NOMO-1 (cell line): ENCODE data around the gene PPWD1.
"Not testable (repeated sequence)": the region's sequence is repeated elsewhere in the genome, so short reads cannot be mapped to it uniquely, and the experiment has no call there.

Experiments used
- DNase-seq, 2 experiments: peaks; one replicate each; lab custom pipeline; 2025; ENCODE audit not compliant: unreplicated experiment in 2 of 2; lab: John Stamatoyannopoulos, UW

Gene PPWD1

GRCh38 chr5:65562731-65563701 is at the start of gene PPWD1, which contains the start of gene CENPK:
Gene PPWD1 (plus strand): TSS chr5:65563296. CDS start chr5:65563311, 15 bp downstream.
Gene CENPK (minus strand): TSS chr5:65563168. CDS start chr5:65554907, 8,261 bp downstream.
- peak; percentile 95 to 98 for DNase-seq

- no peak for DNase-seq
Observed at GRCh38 chr5:65525726-65526125, 37.4 kb upstream of the PPWD1 start.

GRCh38 chr5:65530904-65531303 is 32.2 kb upstream of the PPWD1 start:
- no peak for DNase-seq

- DNase-seq = no peak
Observed at GRCh38 chr5:65535529-65535987, 27.5 kb upstream of the PPWD1 start.

GRCh38 chr5:65539827-65540226 is 23.3 kb upstream of the PPWD1 start:
- DNase-seq = no peak

GRCh38 chr5:65544473-65544872 is 18.6 kb upstream of the PPWD1 start:
- DNase-seq = no peak

GRCh38 chr5:65546141-65546540 is 17.0 kb upstream of the PPWD1 start:
- DNase-seq = no peak

- no peak for DNase-seq
Observed at GRCh38 chr5:65548281-65548680, 14.8 kb upstream of the PPWD1 start.

GRCh38 chr5:65553941-65554340 is 9.2 kb upstream of the PPWD1 start:
- no peak for DNase-seq

GRCh38 chr5:65555287-65555686 is 7.8 kb upstream of the PPWD1 start:
- no peak for DNase-seq

- no peak for DNase-seq
Observed at GRCh38 chr5:65556181-65556580, 6.9 kb upstream of the PPWD1 start.

- DNase-seq = no peak
Observed at GRCh38 chr5:65556718-65557117, 6.4 kb upstream of the PPWD1 start.

- no peak for DNase-seq
Observed at GRCh38 chr5:65563777-65564176, 681 bp downstream of the PPWD1 start.

- no peak for DNase-seq
Observed at GRCh38 chr5:65566505-65566904, 3.4 kb downstream of the PPWD1 start.

GRCh38 chr5:65570598-65571226 is 7.6 kb downstream of the PPWD1 start:
- no peak for DNase-seq

GRCh38 chr5:65577141-65577540 is 14.0 kb downstream of the PPWD1 start:
- DNase-seq = no peak

GRCh38 chr5:65588694-65589093 is 25.6 kb downstream of the PPWD1 start:
- no peak for DNase-seq

GRCh38 chr5:65601761-65602160 is 38.7 kb downstream of the PPWD1 start:
- DNase-seq = not testable (repeated sequence)

- DNase-seq = no peak
Observed at GRCh38 chr5:65611524-65611923, 48.4 kb downstream of the PPWD1 start.

- DNase-seq = no peak
Observed at GRCh38 chr5:65612298-65612907, 49.3 kb downstream of the PPWD1 start.

- DNase-seq = no peak
Observed at GRCh38 chr5:65620021-65620420, 56.9 kb downstream of the PPWD1 start.
